ENCODE data around the gene HCRTR1. TPM values are rescaled to one million over a fixed set of nuclear protein-coding genes. Genes with fewer than 3 reads are reported as not detected.

The HCRTR1 gene
- total and polyA plus RNA-seq, 2 of the 8 experiments (the other 6 are each of a cell fraction or from before 2014, with no cell fraction given) = 0.35 to 0.39 TPM

GRCh38 chr1:31675756-31676155 is 58.3 kb downstream of the HCRTR1 start (continued):
- TF ChIP-seq RFX5 (IDR thresholded peaks at IDR 0.05; ENCODE audit: borderline replicate concordance, low read depth, low read length) = no peak
- TF ChIP-seq PHF8 (conservative IDR thresholded peaks at IDR 0.05; ENCODE audit: low read depth, low read length) = no peak

Other genes starting within 250 kb of the HCRTR1 start
- 31.4 and 34.8 TPM in 2 replicates for gene FABP3, start 244.6 kb upstream of the HCRTR1 start, total RNA-seq (2021; fragmentation: NEBNext Ultra II Directional; extraction: Animal tissue kit (Norgen Biotek cat#: 25700))
- 29.5 and 43.9 TPM in 2 replicates for gene FABP3, start 244.6 kb upstream of the HCRTR1 start, polyA plus RNA-seq (2011; rRNA removed)
- 30.8 and 31.4 TPM in 2 replicates for gene SERINC2, start 204.5 kb upstream of the HCRTR1 start, total RNA-seq (2021; fragmentation: NEBNext Ultra II Directional; extraction: Animal tissue kit (Norgen Biotek cat#: 25700))
- gene SERINC2, start 204.5 kb upstream of the HCRTR1 start, polyA plus RNA-seq (2011; rRNA removed) = 60.0 and 97.0 TPM in 2 replicates
- 9.7 and 11.2 TPM in 2 replicates for gene TINAGL1, start 41.2 kb upstream of the HCRTR1 start, total RNA-seq (2021; fragmentation: NEBNext Ultra II Directional; extraction: Animal tissue kit (Norgen Biotek cat#: 25700))
- 21.7 and 24.2 TPM in 2 replicates for gene TINAGL1, start 41.2 kb upstream of the HCRTR1 start, polyA plus RNA-seq (2011; rRNA removed)
- gene PEF1, start 27.2 kb downstream of the HCRTR1 start, total RNA-seq (2021; fragmentation: NEBNext Ultra II Directional; extraction: Animal tissue kit (Norgen Biotek cat#: 25700)) = 35.2 and 38.8 TPM in 2 replicates
- 61.2 and 69.2 TPM in 2 replicates for gene PEF1, start 27.2 kb downstream of the HCRTR1 start, polyA plus RNA-seq (2011; rRNA removed)
- 7.9 and 10.5 TPM in 2 replicates for gene COL16A1, start 86.3 kb downstream of the HCRTR1 start, total RNA-seq (2021; fragmentation: NEBNext Ultra II Directional; extraction: Animal tissue kit (Norgen Biotek cat#: 25700))
- 2.0 and 3.4 TPM in 2 replicates for gene COL16A1, start 86.3 kb downstream of the HCRTR1 start, polyA plus RNA-seq (2011; rRNA removed)
- 25.8 and 26.2 TPM in 2 replicates for gene ADGRB2, start 146.7 kb downstream of the HCRTR1 start, total RNA-seq (2021; fragmentation: NEBNext Ultra II Directional; extraction: Animal tissue kit (Norgen Biotek cat#: 25700))
- 15.6 and 29.0 TPM in 2 replicates for gene ADGRB2, start 146.7 kb downstream of the HCRTR1 start, polyA plus RNA-seq (2011; rRNA removed)
- gene SPOCD1, start 198.3 kb downstream of the HCRTR1 start, total RNA-seq (2021; fragmentation: NEBNext Ultra II Directional; extraction: Animal tissue kit (Norgen Biotek cat#: 25700)) = 1.8 and 2.0 TPM in 2 replicates
- gene SPOCD1, start 198.3 kb downstream of the HCRTR1 start, polyA plus RNA-seq (2011; rRNA removed) = 2.9 and 4.2 TPM in 2 replicates